GM12875 (cell line): Measurements from ENCODE around the gene SMYD2.
A peak's percentile ranks its signal among the peaks of the same experiment; 100 is the strongest.

Experiments used
- H3K4me3 ChIP-seq: one replicate; pipeline ENCODE4 v1.5.1; 2011; ENCODE audit warnings: low read depth, low read length, control low read depth
- CTCF ChIP-seq: IDR thresholded peaks from 2 replicates; pipeline ENCODE4 v1.5.1; 2011; ENCODE audit warnings: low read depth, mild to moderate bottlenecking, control low read depth, inconsistent platforms, low read length, moderate library complexity, borderline replicate concordance; ENCODE audit not compliant: insufficient read depth

Gene SMYD2

GRCh38 chr1:214324896-214325800 is 44.2 kb downstream of the SMYD2 start:
- no peak for TF ChIP-seq CTCF
- H3K4me3 ChIP-seq = no peak overlapping the region

GRCh38 chr1:214326406-214326805 is 45.4 kb downstream of the SMYD2 start:
- no peak overlapping the region for H3K4me3 ChIP-seq
- no peak for TF ChIP-seq CTCF

GRCh38 chr1:214327514-214327913 is 46.6 kb downstream of the SMYD2 start:
- no peak for TF ChIP-seq CTCF
- no peak overlapping the region for H3K4me3 ChIP-seq

GRCh38 chr1:214328770-214329469 is 48.0 kb downstream of the SMYD2 start:
- H3K4me3 ChIP-seq = no peak overlapping the region
- peak; percentile 87 for TF ChIP-seq CTCF

GRCh38 chr1:214329470-214330220 is 48.7 kb downstream of the SMYD2 start:
- no peak overlapping the region for H3K4me3 ChIP-seq
- no peak for TF ChIP-seq CTCF

GRCh38 chr1:214330222-214330621 is 49.3 kb downstream of the SMYD2 start:
- no peak overlapping the region for H3K4me3 ChIP-seq
- TF ChIP-seq CTCF = no peak

GRCh38 chr1:214330715-214331114 is 49.8 kb downstream of the SMYD2 start:
- no peak overlapping the region for H3K4me3 ChIP-seq
- no peak for TF ChIP-seq CTCF
